ENCODE measurements around the gene COMMD1.

COMMD1 gene

GRCh38 chr2:62184512-62185230 lies 279.2 kb downstream of the COMMD1 start:
- DNase-seq = no peak

Measured in stimulated activated CD4-positive, alpha-beta T cell treated with anti-CD3 and anti-CD28 coated beads, Interleukin-15, amount 100 ng/mL, for 24 hours (primary cell).